ENCODE measurements around the gene IFT88.

The IFT88 gene

GRCh38 chr13:20566898-20567874 lies at the start of gene IFT88:
Gene IFT88, plus strand, starts transcription at chr13:20567157. Its CDS starts 7,229 bp downstream, at chr13:20574386.
- DNase-seq = peak; percentile 94

- no peak for DNase-seq
These were observed 48.3 kb upstream of the IFT88 start for GRCh38 chr13:20518660-20519100.

GRCh38 chr13:20519875-20520274 lies 47.1 kb upstream of the IFT88 start:
- DNase-seq = no peak

- no peak for DNase-seq
These were observed 45.4 kb upstream of the IFT88 start for GRCh38 chr13:20521364-20522115.

- DNase-seq = no peak
These were observed 41.8 kb upstream of the IFT88 start for GRCh38 chr13:20525144-20525600.

- DNase-seq = peak; percentile 71
These were observed 41.1 kb upstream of the IFT88 start, which contains the start of gene CRYL1 for GRCh38 chr13:20525601-20526544. Gene CRYL1, minus strand, starts transcription at chr13:20525857. Its CDS starts 63 bp downstream, at chr13:20525794.

- DNase-seq = no peak
These were observed 40.3 kb upstream of the IFT88 start for GRCh38 chr13:20526664-20527063.

GRCh38 chr13:20528452-20528851 lies 38.5 kb upstream of the IFT88 start:
- no peak for DNase-seq

GRCh38 chr13:20534038-20534608 lies 32.8 kb upstream of the IFT88 start:
- no peak for DNase-seq

GRCh38 chr13:20536992-20537391 lies 30.0 kb upstream of the IFT88 start:
- DNase-seq = no peak

GRCh38 chr13:20544201-20544923 lies 22.6 kb upstream of the IFT88 start:
- peak; percentile 49 for DNase-seq

- DNase-seq = peak; percentile 57
These were observed 20.4 kb upstream of the IFT88 start for GRCh38 chr13:20546556-20546955.

GRCh38 chr13:20547479-20547908 lies 19.5 kb upstream of the IFT88 start:
- no peak for DNase-seq

- DNase-seq = no peak
These were observed 16.2 kb upstream of the IFT88 start for GRCh38 chr13:20550799-20551198.

- DNase-seq = no peak
These were observed 13.6 kb upstream of the IFT88 start for GRCh38 chr13:20553311-20553710.

- no peak for DNase-seq
These were observed 8.0 kb upstream of the IFT88 start for GRCh38 chr13:20558982-20559381.

GRCh38 chr13:20559659-20560356 lies 7.1 kb upstream of the IFT88 start:
- DNase-seq = no peak

GRCh38 chr13:20561741-20562140 lies 5.2 kb upstream of the IFT88 start:
- DNase-seq = no peak

- no peak for DNase-seq
These were observed 1.7 kb upstream of the IFT88 start for GRCh38 chr13:20565115-20565736.

GRCh38 chr13:20566468-20566897 lies 474 bp upstream of the IFT88 start:
- DNase-seq = no peak

Data from GF-D8 (cell line).